Thoracic aorta (tissue), 2 donors: ENCODE measurements around the gene ERMAP. TPM values are rescaled to one million over a fixed set of nuclear protein-coding genes. Genes with fewer than 3 reads are reported as not detected.

Experiments
- ATAC-seq: fragments of 150-250 bp; one replicate; pipeline ENCODE4 v1.8.0; 2017; ENCODE audit warnings: low read depth; ENCODE audit not compliant: insufficient number of reproducible peaks, low FRiP score
- DNase-seq: peaks from one replicate; pipeline ENCODE4 v3.0.0-alpha.2; 2020; ENCODE audit warnings: low spot score
- H3K27ac ChIP-seq, 2 donors: fragments of 200-600 bp; sonication (generic); 1 replicate in 1 of 2; 2 replicates in 1 of 2; pipeline ENCODE4 v1.5.1; 2016; ENCODE audit warnings: mild to moderate bottlenecking in 2 of 2, moderate library complexity in 2 of 2
- H3K27me3 ChIP-seq: fragments of 200-600 bp; sonication (generic); replicated peaks from 2 replicates; pipeline ENCODE4 v1.6.0; 2016; ENCODE audit warnings: mild to moderate bottlenecking; ENCODE audit not compliant: insufficient read depth
- H3K36me3 ChIP-seq: fragments of 200-600 bp; sonication (generic); one replicate; pipeline ENCODE4 v1.5.1; 2016
- H3K4me1 ChIP-seq, 2 donors: fragments of 200-600 bp; sonication (generic); 1 replicate in 1 of 2; 2 replicates in 1 of 2; pipeline versions ENCODE4 v1.5.1 to v1.6.0; 2016; ENCODE audit warnings: low read depth in 2 of 2, mild to moderate bottlenecking in 1 of 2; ENCODE audit not compliant: control insufficient read depth in 1 of 2
- H3K4me3 ChIP-seq: fragments of 200-600 bp; sonication (generic); 2 replicates; pipeline ENCODE4 v1.5.1; 2016; ENCODE audit warnings: mild to moderate bottlenecking
- H3K9me3 ChIP-seq: fragments of 200-600 bp; sonication (generic); 2 replicates; pipeline ENCODE4 v1.5.1; 2016
- total RNA-seq, 2 donors: library from RNA; depleted of rRNA; stranded (reverse); fragments of >200 nt; gene quantifications; one replicate each; pipeline versions ENCODE4 v1.1.0 to v1.2.3, GENCODE V29; 2016
- TF ChIP-seq, protein P1 (sequence below): fragments of 200-600 bp; sonication (generic); IDR thresholded peaks from one replicate; pipeline ENCODE4 v1.5.1; 2019; ENCODE audit warnings: antibody characterized with exemption

ERMAP gene
- total RNA-seq, 2 donors from 2014 or later, result 7.0 to 18.0 TPM

DNA sequence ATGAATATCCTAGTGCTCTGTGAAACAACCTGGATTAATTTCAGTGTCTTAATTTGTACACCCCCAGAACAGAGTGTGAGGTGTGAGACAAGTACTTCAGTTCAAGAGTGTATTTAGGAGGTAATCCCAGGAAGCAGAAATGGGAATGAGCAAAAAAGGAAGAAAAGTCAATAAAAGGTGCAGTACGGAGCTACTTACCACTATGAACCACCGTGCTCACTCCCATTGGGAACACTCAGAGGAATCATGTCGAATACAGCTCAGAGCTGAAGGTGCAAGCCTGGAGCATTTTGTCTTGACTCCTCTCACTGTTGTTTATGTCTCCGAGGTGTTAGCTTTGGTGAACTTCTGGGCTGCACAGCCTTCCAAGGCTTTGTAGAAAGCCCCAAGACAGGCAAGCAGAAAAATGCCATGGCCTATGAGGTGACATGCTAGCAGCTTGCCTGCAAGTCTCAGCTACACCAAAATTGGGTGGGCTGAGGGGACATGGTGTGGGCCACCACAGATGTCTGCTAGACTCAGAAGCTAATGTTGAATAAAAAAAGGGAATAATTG lies 7.6 kb downstream of the ERMAP start:
- DNase-seq (no peak), ATAC-seq (no peak)
- Histone ChIP-seq H3K9me3 (no peaks in the 10 kb centered on the region), H3K36me3 (no peaks in the 10 kb centered on the region), H3K4me3 (no peak overlapping the region), H3K27ac (no peak overlapping the region), H3K27me3 (no peaks in the 10 kb centered on the region), H3K4me1 (no peaks in the 10 kb centered on the region)
- TF ChIP-seq, protein P1, sequence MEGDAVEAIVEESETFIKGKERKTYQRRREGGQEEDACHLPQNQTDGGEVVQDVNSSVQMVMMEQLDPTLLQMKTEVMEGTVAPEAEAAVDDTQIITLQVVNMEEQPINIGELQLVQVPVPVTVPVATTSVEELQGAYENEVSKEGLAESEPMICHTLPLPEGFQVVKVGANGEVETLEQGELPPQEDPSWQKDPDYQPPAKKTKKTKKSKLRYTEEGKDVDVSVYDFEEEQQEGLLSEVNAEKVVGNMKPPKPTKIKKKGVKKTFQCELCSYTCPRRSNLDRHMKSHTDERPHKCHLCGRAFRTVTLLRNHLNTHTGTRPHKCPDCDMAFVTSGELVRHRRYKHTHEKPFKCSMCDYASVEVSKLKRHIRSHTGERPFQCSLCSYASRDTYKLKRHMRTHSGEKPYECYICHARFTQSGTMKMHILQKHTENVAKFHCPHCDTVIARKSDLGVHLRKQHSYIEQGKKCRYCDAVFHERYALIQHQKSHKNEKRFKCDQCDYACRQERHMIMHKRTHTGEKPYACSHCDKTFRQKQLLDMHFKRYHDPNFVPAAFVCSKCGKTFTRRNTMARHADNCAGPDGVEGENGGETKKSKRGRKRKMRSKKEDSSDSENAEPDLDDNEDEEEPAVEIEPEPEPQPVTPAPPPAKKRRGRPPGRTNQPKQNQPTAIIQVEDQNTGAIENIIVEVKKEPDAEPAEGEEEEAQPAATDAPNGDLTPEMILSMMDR, result no peak

DNA sequence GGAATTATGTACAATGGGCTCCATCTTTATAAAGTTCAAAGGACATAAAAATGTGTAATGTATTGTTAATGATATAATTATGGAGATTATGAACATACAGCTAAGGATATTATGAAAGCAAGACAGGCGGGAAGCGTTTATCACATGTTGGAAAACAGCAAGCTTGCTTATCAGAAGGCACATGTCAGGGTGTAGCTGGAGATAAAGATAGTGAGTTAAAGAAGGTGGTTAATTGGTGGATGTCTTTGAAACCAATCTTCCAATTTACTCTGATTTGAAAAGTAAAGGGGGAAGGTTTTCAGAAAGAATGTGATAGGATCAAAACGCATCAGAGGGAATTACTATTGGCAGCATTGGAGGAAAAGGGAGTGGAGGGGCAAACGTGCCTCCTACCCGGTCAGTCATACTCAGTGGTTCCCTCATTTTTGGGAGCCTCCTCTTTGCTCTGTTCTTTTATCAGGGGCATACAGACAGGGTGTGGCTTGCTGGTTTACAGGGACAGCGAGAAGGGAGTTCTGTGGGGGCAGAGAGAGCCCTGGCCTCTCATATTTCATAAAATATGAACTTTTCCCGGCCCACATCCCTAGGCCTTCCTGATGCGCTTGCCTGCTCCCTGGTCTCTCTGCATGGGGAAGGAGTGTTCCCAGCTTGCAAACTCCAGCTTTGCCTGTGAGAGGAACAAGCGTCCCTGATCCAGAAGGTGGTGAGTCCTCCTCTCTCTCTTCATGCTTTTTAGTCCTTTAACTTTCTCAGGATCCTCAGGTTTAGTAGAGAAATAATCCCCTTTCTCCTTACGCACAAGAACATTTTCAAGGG lies 8.3 kb downstream of the ERMAP start:
- H3K27me3 ChIP-seq, result no peaks in the 10 kb centered on the region
- H3K4me3 ChIP-seq, result no peak overlapping the region
- TF ChIP-seq, protein P1, result no peak
- ATAC-seq (no peak), DNase-seq (no peak)
- no peaks in the 10 kb centered on the region for H3K4me1 ChIP-seq
- no peaks in the 10 kb centered on the region for H3K36me3 ChIP-seq
- H3K27ac ChIP-seq, result no peak overlapping the region
- H3K9me3 ChIP-seq, result no peaks in the 10 kb centered on the region

DNA sequence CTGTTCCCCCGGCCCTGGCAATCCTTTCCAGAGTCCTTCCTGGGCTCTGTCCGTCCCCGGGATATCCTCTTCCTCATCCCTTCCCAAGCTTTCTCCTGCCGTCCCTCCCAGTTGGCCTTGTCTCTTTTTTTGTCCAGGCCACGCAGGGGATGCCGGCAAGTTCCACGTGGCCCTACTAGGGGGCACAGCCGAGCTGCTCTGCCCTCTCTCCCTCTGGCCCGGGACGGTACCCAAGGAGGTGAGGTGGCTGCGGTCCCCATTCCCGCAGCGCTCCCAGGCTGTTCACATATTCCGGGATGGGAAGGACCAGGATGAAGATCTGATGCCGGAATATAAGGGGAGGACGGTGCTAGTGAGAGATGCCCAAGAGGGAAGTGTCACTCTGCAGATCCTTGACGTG lies 13.7 kb downstream of the ERMAP start:
- TF ChIP-seq, protein P1, result no peak
- no peaks in the 10 kb centered on the region for H3K4me1 ChIP-seq
- H3K4me3 ChIP-seq, result no peak overlapping the region
- H3K9me3 ChIP-seq, result no peaks in the 10 kb centered on the region
- no peak overlapping the region for H3K27ac ChIP-seq
- H3K27me3 ChIP-seq, result no peaks in the 10 kb centered on the region
- no peak for ATAC-seq
- DNase-seq, result no peak
- no peaks in the 10 kb centered on the region for H3K36me3 ChIP-seq

DNA sequence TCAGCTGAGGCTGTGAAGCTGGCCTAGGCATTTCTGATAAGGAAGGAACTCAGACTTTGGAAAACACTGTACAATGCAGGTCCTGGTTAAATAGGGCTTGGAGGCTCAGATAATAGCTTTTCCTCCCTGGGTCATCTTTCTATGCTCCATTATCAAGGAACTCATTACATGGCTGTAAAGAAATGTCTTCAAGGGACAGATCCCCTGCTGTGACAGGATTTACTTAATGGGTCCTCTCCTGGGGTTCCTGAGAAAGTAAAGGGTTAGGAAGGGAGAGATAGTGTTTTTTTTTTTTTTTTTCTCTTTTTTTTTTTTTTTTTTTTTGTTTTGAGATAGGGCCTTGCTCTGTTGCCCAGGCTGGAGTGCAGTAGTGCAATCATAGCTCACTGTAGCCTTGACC lies 14.4 kb downstream of the ERMAP start:
- H3K4me3 ChIP-seq, result no peak overlapping the region

DNA sequence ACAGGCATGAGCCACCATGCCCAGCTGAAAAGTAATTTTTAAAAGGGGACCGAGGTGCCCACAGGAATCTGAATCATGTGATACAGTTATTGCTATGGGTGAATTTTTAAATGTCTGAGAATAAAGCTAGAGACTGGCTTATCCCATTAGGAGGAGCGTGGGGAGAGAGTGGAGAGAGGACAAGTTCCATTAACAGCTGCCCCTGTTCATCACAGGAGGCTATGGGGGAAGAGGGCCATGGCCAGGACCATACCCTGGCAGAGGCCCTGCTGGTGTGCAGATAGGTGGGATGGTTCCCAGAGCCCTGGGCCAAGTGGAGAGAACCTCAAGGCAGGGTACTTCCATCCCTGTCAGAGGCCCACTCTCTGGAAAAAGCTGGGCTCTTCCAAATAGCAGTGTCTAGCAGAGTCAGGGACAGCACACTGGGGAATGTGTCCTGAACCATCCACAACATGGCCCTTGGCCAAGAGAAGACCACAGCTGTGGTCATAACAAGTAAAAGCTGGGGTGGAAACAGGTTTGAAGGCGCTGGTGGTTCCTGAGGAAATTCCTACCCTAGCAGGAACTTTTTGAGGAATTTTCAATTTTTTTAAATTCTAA lies 15.8 kb downstream of the ERMAP start:
- TF ChIP-seq, protein P1, result no peak
- no peaks in the 10 kb centered on the region for H3K4me1 ChIP-seq
- no peaks in the 10 kb centered on the region for H3K27me3 ChIP-seq
- H3K9me3 ChIP-seq, result no peaks in the 10 kb centered on the region
- no peak overlapping the region for H3K4me3 ChIP-seq
- no peak overlapping the region for H3K27ac ChIP-seq
- no peaks in the 10 kb centered on the region for H3K36me3 ChIP-seq
- DNase-seq (no peak), ATAC-seq (no peak)

More for the DNA sequence above, 14.4 kb downstream of the ERMAP start:
- Histone ChIP-seq H3K27me3 (no peaks in the 10 kb centered on the region), H3K27ac (no peak overlapping the region), H3K9me3 (no peaks in the 10 kb centered on the region), H3K36me3 (no peaks in the 10 kb centered on the region), H3K4me1 (no peaks in the 10 kb centered on the region)
- TF ChIP-seq, protein P1, result no peak
- DNase-seq (no peak), ATAC-seq (no peak)
